ENCODE results near the gene DHX58. TPM values are rescaled to one million over a fixed set of nuclear protein-coding genes. Genes with fewer than 3 reads are reported as not detected.

Gene DHX58
- total RNA-seq, 8 experiments from 2014 or later: 0.33 to 29.3 (median 3.3) TPM

Other genes with a start within 250 kb of the DHX58 start
- 10 to 100 TPM; 15.3 to 28.7 (median 22.8) TPM for gene KLHL11, start 247.3 kb downstream of the DHX58 start, total RNA-seq
- 100 to 1,000 TPM in 4 of 8 experiments, 10 to 100 TPM in 4; 87.0 to 283 (median 141) TPM for gene ACLY, start 193.8 kb downstream of the DHX58 start, total RNA-seq
- gene ODAD4, start 182.1 kb downstream of the DHX58 start, total RNA-seq: 10 to 100 TPM in 1 of 8 experiments, 1 to 10 TPM in 6, under 1 TPM in 1; 0.31 to 10.4 (median 4.6) TPM
- gene CNP, start 145.9 kb downstream of the DHX58 start, total RNA-seq: 10 to 100 TPM; 20.5 to 99.0 (median 51.0) TPM
- 100 to 1,000 TPM in 4 of 8 experiments, 10 to 100 TPM in 4; 56.4 to 143 (median 93.6) TPM for gene DNAJC7, start 95.3 kb downstream of the DHX58 start, total RNA-seq
- 10 to 100 TPM; 32.3 to 65.8 (median 51.8) TPM for gene NKIRAS2, start 92.6 kb downstream of the DHX58 start, total RNA-seq
- 1 to 10 TPM in 5 of 8 experiments, under 1 TPM in 3; 0.25 to 2.9 (median 2.1) TPM for gene C17orf113, start 62.1 kb downstream of the DHX58 start, total RNA-seq
- 1 to 10 TPM in 5 of 8 experiments, under 1 TPM in 3; 0.51 to 4.2 (median 1.9) TPM for gene ZNF385C, start 14.2 kb downstream of the DHX58 start, total RNA-seq
- 10 to 100 TPM in 7 of 8 experiments, 1 to 10 TPM in 1; 9.1 to 48.3 (median 19.2) TPM for gene KAT2A, start 8.7 kb upstream of the DHX58 start, total RNA-seq
- gene HSPB9, start 10.1 kb upstream of the DHX58 start, total RNA-seq: under 1 TPM; 0.18 to 1.00 (median 0.51) TPM
- gene RAB5C, start 42.3 kb upstream of the DHX58 start, total RNA-seq: 100 to 1,000 TPM in 3 of 8 experiments, 10 to 100 TPM in 5; 52.6 to 135 (median 92.6) TPM
- gene KCNH4, start 68.4 kb upstream of the DHX58 start, total RNA-seq: under 1 TPM; 0.13 to 0.33 (median 0.20) TPM
- gene HCRT, start 72.7 kb upstream of the DHX58 start, total RNA-seq: not detected
- 10 to 100 TPM in 5 of 8 experiments, 1 to 10 TPM in 3; 7.0 to 27.3 (median 11.0) TPM for gene GHDC, start 81.8 kb upstream of the DHX58 start, total RNA-seq
- 10 to 100 TPM; 21.6 to 27.7 (median 23.5) TPM for gene STAT5B, start 163.7 kb upstream of the DHX58 start, total RNA-seq
- gene STAT5A, start 175.8 kb upstream of the DHX58 start, total RNA-seq: 10 to 100 TPM in 1 of 8 experiments, 1 to 10 TPM in 6, under 1 TPM in 1; 0.93 to 12.0 (median 3.0) TPM